WTC11 (cell line): Measurements from ENCODE around the gene RPL26. TPM values are rescaled to one million over a fixed set of nuclear protein-coding genes. Genes with fewer than 3 reads are reported as not detected.
A peak's percentile ranks its signal among the peaks of the same experiment; 100 is the strongest.

Experiments
- ATAC-seq: fragments of 200-7000 bp; cut with Tn5 transposase; 2 replicates; pipeline ENCODE4 v1.10.0; 2021; ENCODE audit warnings: mild to moderate bottlenecking, moderate library complexity
- CTCF ChIA-PET: fragments of 300-600 bp; sonication (Branson Sonifier 250); formaldehyde crosslinking; loops from one replicate; lab custom pipeline; 2021; ENCODE audit warnings: antibody characterized with exemption; lab: Charles Lee
- POLR2A ChIA-PET: fragments of 350-600 bp; sonication (Branson Sonifier 250); formaldehyde crosslinking; loops from one replicate; lab custom pipeline; 2021; ENCODE audit warnings: antibody characterized with exemption; lab: Charles Lee
- DNase-seq: peaks from one replicate; pipeline ENCODE4 v3.0.0; 2021; ENCODE audit warnings: low spot score
- H3K27ac Mint-ChIP-seq: 2 replicates; pipeline ENCODE4 v1.8.0; 2021; ENCODE audit warnings: mixed read lengths
- H3K27me3 Mint-ChIP-seq: 2 replicates; pipeline ENCODE4 v1.8.0; 2021; ENCODE audit warnings: low read depth, mild to moderate bottlenecking, moderate library complexity, mixed read lengths
- H3K36me3 Mint-ChIP-seq: 2 replicates; pipeline ENCODE4 v1.8.0; 2021; ENCODE audit warnings: mixed read lengths
- H3K4me1 Mint-ChIP-seq: 2 replicates; pipeline ENCODE4 v1.8.0; 2022; ENCODE audit warnings: mixed read lengths
- H3K4me3 Mint-ChIP-seq: 2 replicates; pipeline ENCODE4 v1.8.0; 2021; ENCODE audit warnings: mild to moderate bottlenecking, moderate library complexity, mixed read lengths
- H3K9me3 Mint-ChIP-seq: 2 replicates; pipeline ENCODE4 v1.8.0; 2021; ENCODE audit warnings: mixed read lengths
- CBFB ChIP-seq: sonication (generic); formaldehyde crosslinking; IDR thresholded peaks from 2 replicates; pipeline ENCODE4 v1.8.1; 2022; ENCODE audit warnings: mild to moderate bottlenecking, low read depth, missing genetic modification reagents
- CREM ChIP-seq: sonication (generic); formaldehyde crosslinking; IDR thresholded peaks from 2 replicates; pipeline ENCODE4 v1.8.1; 2022; ENCODE audit warnings: mild to moderate bottlenecking, missing genetic modification reagents, moderate library complexity
- EMX1 ChIP-seq: fragments of 250-450 bp; sonication (Bioruptor Pico); IDR thresholded peaks from 2 replicates; pipeline ENCODE4 v1.8.0; 2021; ENCODE audit warnings: mild to moderate bottlenecking
- GRHL2 ChIP-seq: fragments of 250-450 bp; sonication (Bioruptor Pico); IDR thresholded peaks from 2 replicates; pipeline ENCODE4 v1.8.0; 2022; ENCODE audit warnings: mild to moderate bottlenecking, moderate library complexity; ENCODE audit not compliant: insufficient replicate concordance, severe bottlenecking
- HMGA2 ChIP-seq: fragments of 250-450 bp; sonication (Bioruptor Pico); IDR thresholded peaks from 2 replicates; pipeline ENCODE4 v1.4.0; 2021; ENCODE audit warnings: mild to moderate bottlenecking, moderate library complexity
- IRF1 ChIP-seq: sonication (generic); formaldehyde crosslinking; IDR thresholded peaks from 2 replicates; pipeline ENCODE4 v1.8.0; 2023; ENCODE audit warnings: missing genetic modification reagents
- JAZF1 ChIP-seq: fragments of 250-450 bp; sonication (Bioruptor Pico); IDR thresholded peaks from 2 replicates; pipeline ENCODE4 v1.9.0; 2021; ENCODE audit warnings: moderate library complexity, mild to moderate bottlenecking, inconsistent platforms
- KAT7 ChIP-seq: sonication (generic); formaldehyde crosslinking; IDR thresholded peaks from 2 replicates; pipeline ENCODE4 v1.8.1; 2023; ENCODE audit warnings: missing genetic modification reagents, mild to moderate bottlenecking, borderline replicate concordance
- MAX ChIP-seq: sonication (generic); formaldehyde crosslinking; IDR thresholded peaks from 2 replicates; pipeline ENCODE4 v1.8.0; 2022; ENCODE audit warnings: mild to moderate bottlenecking, missing genetic modification reagents
- NFYB ChIP-seq: sonication (generic); formaldehyde crosslinking; conservative IDR thresholded peaks from 2 replicates; pipeline ENCODE4 v1.8.0; 2022; ENCODE audit warnings: low read depth, missing genetic modification reagents
- RELA ChIP-seq: sonication (generic); formaldehyde crosslinking; IDR thresholded peaks from 2 replicates; pipeline ENCODE4 v1.8.1; 2022; ENCODE audit warnings: missing genetic modification reagents, mild to moderate bottlenecking, borderline replicate concordance
- SMAD3 ChIP-seq: sonication (generic); formaldehyde crosslinking; IDR thresholded peaks from 2 replicates; pipeline ENCODE4 v1.8.0; 2022; ENCODE audit warnings: missing genetic modification reagents, mild to moderate bottlenecking, borderline replicate concordance
- SMAD4 ChIP-seq: sonication (generic); formaldehyde crosslinking; IDR thresholded peaks from 2 replicates; pipeline ENCODE4 v1.8.0; 2022; ENCODE audit warnings: mild to moderate bottlenecking, missing genetic modification reagents
- ZBTB21 ChIP-seq: sonication (generic); formaldehyde crosslinking; IDR thresholded peaks from 2 replicates; pipeline ENCODE4 v1.8.1; 2023; ENCODE audit warnings: mild to moderate bottlenecking, missing genetic modification reagents, borderline replicate concordance
- ZNF416 ChIP-seq: fragments of 250-450 bp; sonication (Bioruptor Pico); IDR thresholded peaks from 2 replicates; pipeline ENCODE4 v1.9.0; 2021; ENCODE audit warnings: mild to moderate bottlenecking, inconsistent platforms
- ZNF423 ChIP-seq: fragments of 250-450 bp; sonication (Bioruptor Pico); IDR thresholded peaks from 2 replicates; pipeline ENCODE4 v2.1.2; 2022; ENCODE audit warnings: mild to moderate bottlenecking, moderate library complexity
- total RNA-seq: library from RNA; stranded (reverse); gene quantifications from 3 replicates; pipeline ENCODE4 v1.2.3, GENCODE V29; 2021
- TF ChIP-seq, protein P1 (sequence below): sonication (generic); formaldehyde crosslinking; IDR thresholded peaks from 2 replicates; pipeline ENCODE4 v1.8.1; 2022; ENCODE audit warnings: low read depth, mild to moderate bottlenecking, moderate library complexity, missing genetic modification reagents, borderline replicate concordance
- TF ChIP-seq, protein P2 (sequence below): sonication (generic); formaldehyde crosslinking; IDR thresholded peaks from 2 replicates; pipeline ENCODE4 v1.8.0; 2022; ENCODE audit warnings: mild to moderate bottlenecking, missing genetic modification reagents
- TF ChIP-seq, protein P3 (sequence below): sonication (generic); formaldehyde crosslinking; conservative IDR thresholded peaks from 2 replicates; pipeline ENCODE4 v1.8.1; 2023; ENCODE audit warnings: mild to moderate bottlenecking, low read depth, missing genetic modification reagents, moderate library complexity

Gene RPL26
- total RNA-seq, 1 experiment from 2014 or later, result 1,825 TPM

DNA sequence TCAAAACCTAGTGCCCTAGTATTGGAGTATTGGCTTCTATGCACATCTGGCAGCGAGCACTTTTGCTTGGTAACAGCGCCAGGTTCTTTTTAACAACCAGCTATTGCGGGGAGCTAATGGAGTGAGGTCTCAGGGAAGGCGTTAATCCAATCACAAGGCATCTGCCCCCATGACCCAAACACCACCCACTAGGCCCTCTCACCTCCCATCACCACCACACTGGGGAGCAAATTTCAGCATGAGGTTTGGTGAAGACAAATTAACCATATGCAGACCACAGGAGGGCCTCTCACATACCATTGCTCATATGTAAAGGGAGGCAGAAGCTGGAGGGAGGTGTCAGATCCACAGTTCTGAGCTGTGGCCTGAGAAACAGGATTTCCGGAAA is 44.2 kb downstream of the RPL26 start:
- no peak for DNase-seq
- peak overlapping the region; percentile 60; the same call in 1 of the 2 replicates for H3K27ac Mint-ChIP-seq
- CTCF ChIA-PET, result interaction anchor here (0.5 to 3.9 kb wide), 13 partner anchors 8 to 278 kb away, joined by 3 to 34 read pairs (median 4); partner anchors contain the start of genes KRABD2 and SLC25A35

GRCh38 chr17:8337802-8338752 is 44.9 kb downstream of the RPL26 start:
- DNase-seq (no peak), ATAC-seq (no peak)
- peak overlapping the region; percentile 60 for H3K27ac Mint-ChIP-seq
- no peaks in the 10 kb centered on the region for H3K36me3 Mint-ChIP-seq
- ChIA-PET CTCF (interaction anchor here (0.5 to 3.9 kb wide), 15 partner anchors 8 to 452 kb away, joined by 3 to 34 read pairs (median 4); partner anchors contain the start of genes KRABD2 and SLC25A35), POLR2A (interaction anchor here (0.6 to 1.9 kb wide), 7 partner anchors 9 to 1017 kb away, joined by 3 to 11 read pairs (median 4); partner anchors contain the start of genes KRABD2, NDEL1 and SLC25A35)
- H3K9me3 Mint-ChIP-seq, result no peaks in the 10 kb centered on the region
- no peak overlapping the region for H3K4me3 Mint-ChIP-seq
- H3K27me3 Mint-ChIP-seq, result no peaks in the 10 kb centered on the region
- TF ChIP-seq HMGA2 (CRISPR knock-in tag), result no peak
- no peak for TF ChIP-seq ZNF416
- TF ChIP-seq KAT7 (CRISPR knock-in tag), result no peak
- TF ChIP-seq ZNF423, result no peak
- TF ChIP-seq, protein P1, sequence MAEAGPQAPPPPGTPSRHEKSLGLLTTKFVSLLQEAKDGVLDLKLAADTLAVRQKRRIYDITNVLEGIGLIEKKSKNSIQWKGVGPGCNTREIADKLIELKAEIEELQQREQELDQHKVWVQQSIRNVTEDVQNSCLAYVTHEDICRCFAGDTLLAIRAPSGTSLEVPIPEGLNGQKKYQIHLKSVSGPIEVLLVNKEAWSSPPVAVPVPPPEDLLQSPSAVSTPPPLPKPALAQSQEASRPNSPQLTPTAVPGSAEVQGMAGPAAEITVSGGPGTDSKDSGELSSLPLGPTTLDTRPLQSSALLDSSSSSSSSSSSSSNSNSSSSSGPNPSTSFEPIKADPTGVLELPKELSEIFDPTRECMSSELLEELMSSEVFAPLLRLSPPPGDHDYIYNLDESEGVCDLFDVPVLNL (CRISPR knock-in tag), result no peak
- TF ChIP-seq MAX, result no peak
- H3K4me1 Mint-ChIP-seq, result peaks cover 19% of the 10 kb centered on the region

More for the DNA sequence above, 44.2 kb downstream of the RPL26 start:
- POLR2A ChIA-PET, result interaction anchor here (0.6 to 1.9 kb wide), 7 partner anchors 8 to 1017 kb away, joined by 3 to 11 read pairs (median 4); partner anchors contain the start of genes KRABD2, NDEL1 and SLC25A35
- no peaks in the 10 kb centered on the region for H3K27me3 Mint-ChIP-seq
- no peaks in the 10 kb centered on the region for H3K9me3 Mint-ChIP-seq
- H3K4me1 Mint-ChIP-seq, result peaks cover 19% of the 10 kb centered on the region
- no peaks in the 10 kb centered on the region for H3K36me3 Mint-ChIP-seq
- no peak overlapping the region for H3K4me3 Mint-ChIP-seq
- TF ChIP-seq IRF1 (CRISPR knock-in tag), result no peak
- no peak for TF ChIP-seq ZNF423
- TF ChIP-seq CBFB (CRISPR knock-in tag), result no peak
- TF ChIP-seq GRHL2 (CRISPR knock-in tag), result no peak
- ATAC-seq, result peak; percentile 36; the same call in 1 of the 2 replicates

DNA sequence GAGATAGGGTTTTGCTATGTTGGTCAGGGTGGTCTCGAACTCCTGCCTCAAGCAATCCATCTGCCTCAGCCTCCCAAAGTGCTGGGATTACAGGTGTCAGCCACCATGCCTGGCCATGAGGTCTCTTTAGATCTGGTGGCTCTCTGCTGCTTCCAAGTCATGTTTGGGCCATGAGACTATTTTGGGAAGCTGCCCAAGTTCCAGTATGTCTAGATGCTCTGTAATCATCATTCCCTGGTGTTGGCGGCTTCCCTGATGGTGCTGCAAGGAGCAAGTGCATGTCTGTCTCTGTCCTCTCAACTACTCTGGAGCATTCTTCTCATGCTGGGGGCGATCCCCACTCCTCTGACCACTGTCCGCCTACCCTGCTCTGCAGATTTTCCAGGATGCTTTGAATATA is 49.7 kb downstream of the RPL26 start:
- DNase-seq (no peak), ATAC-seq (no peak)
- POLR2A ChIA-PET, result no interaction called here
- Mint-ChIP-seq H3K27ac (no peak overlapping the region), H3K4me1 (peaks cover 10% of the 10 kb centered on the region), H3K4me3 (no peak overlapping the region), H3K36me3 (no peaks in the 10 kb centered on the region), H3K9me3 (no peaks in the 10 kb centered on the region; the same call in 1 of the 2 replicates), H3K27me3 (peaks cover 1% of the 10 kb centered on the region; the same call in 1 of the 2 replicates)
- CTCF ChIA-PET, result no interaction called here
- TF ChIP-seq RELA (CRISPR knock-in tag), result no peak
- TF ChIP-seq ZBTB21 (CRISPR knock-in tag), result no peak
- no peak for TF ChIP-seq SMAD4 (CRISPR knock-in tag)
- TF ChIP-seq EMX1 (CRISPR knock-in tag), result no peak
- TF ChIP-seq, protein P2, sequence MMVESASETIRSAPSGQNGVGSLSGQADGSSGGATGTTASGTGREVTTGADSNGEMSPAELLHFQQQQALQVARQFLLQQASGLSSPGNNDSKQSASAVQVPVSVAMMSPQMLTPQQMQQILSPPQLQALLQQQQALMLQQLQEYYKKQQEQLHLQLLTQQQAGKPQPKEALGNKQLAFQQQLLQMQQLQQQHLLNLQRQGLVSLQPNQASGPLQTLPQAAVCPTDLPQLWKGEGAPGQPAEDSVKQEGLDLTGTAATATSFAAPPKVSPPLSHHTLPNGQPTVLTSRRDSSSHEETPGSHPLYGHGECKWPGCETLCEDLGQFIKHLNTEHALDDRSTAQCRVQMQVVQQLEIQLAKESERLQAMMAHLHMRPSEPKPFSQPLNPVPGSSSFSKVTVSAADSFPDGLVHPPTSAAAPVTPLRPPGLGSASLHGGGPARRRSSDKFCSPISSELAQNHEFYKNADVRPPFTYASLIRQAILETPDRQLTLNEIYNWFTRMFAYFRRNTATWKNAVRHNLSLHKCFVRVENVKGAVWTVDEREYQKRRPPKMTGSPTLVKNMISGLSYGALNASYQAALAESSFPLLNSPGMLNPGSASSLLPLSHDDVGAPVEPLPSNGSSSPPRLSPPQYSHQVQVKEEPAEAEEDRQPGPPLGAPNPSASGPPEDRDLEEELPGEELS, result no peak
- TF ChIP-seq, protein P3, sequence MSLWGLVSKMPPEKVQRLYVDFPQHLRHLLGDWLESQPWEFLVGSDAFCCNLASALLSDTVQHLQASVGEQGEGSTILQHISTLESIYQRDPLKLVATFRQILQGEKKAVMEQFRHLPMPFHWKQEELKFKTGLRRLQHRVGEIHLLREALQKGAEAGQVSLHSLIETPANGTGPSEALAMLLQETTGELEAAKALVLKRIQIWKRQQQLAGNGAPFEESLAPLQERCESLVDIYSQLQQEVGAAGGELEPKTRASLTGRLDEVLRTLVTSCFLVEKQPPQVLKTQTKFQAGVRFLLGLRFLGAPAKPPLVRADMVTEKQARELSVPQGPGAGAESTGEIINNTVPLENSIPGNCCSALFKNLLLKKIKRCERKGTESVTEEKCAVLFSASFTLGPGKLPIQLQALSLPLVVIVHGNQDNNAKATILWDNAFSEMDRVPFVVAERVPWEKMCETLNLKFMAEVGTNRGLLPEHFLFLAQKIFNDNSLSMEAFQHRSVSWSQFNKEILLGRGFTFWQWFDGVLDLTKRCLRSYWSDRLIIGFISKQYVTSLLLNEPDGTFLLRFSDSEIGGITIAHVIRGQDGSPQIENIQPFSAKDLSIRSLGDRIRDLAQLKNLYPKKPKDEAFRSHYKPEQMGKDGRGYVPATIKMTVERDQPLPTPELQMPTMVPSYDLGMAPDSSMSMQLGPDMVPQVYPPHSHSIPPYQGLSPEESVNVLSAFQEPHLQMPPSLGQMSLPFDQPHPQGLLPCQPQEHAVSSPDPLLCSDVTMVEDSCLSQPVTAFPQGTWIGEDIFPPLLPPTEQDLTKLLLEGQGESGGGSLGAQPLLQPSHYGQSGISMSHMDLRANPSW (CRISPR knock-in tag), result no peak
- TF ChIP-seq CREM (CRISPR knock-in tag), result no peak
- TF ChIP-seq NFYB (CRISPR knock-in tag), result no peak
- TF ChIP-seq JAZF1 (CRISPR knock-in tag), result no peak
- TF ChIP-seq SMAD3 (CRISPR knock-in tag), result no peak
